Measurements from ENCODE around the gene CSPG4. TPM values are rescaled to one million over a fixed set of nuclear protein-coding genes. Genes with fewer than 3 reads are reported as not detected.

The CSPG4 gene
- total RNA-seq, 1 experiment from 2014 or later = 2.0 TPM

GRCh38 chr15:75714195-75714594 is 1.5 kb upstream of the CSPG4 start:
- Histone ChIP-seq H3K79me2 (ENCODE audit: insufficient read depth, low read length) (no peaks in the 10 kb centered on the region), H2BK15ac (ENCODE audit: low read depth, low read length) (no peak overlapping the region), H3K4me1 (ENCODE audit: insufficient read depth, low read length) (peaks cover 8% of the 10 kb centered on the region), H3K27ac (ENCODE audit: insufficient read length, low read depth, low read length) (no peak overlapping the region), H2BK12ac (ENCODE audit: insufficient read length, low read depth, low read length) (no peak overlapping the region), H3K9me3 (ENCODE audit: control insufficient read depth, low read depth, low read length) (no peaks in the 10 kb centered on the region), H3K79me1 (ENCODE audit: insufficient read depth, low read depth, low read length, poor library complexity, severe bottlenecking) (no peaks in the 10 kb centered on the region), H4K20me1 (ENCODE audit: control insufficient read depth, insufficient read depth, insufficient read length) (no peaks in the 10 kb centered on the region), H3K18ac (ENCODE audit: insufficient read length, low read depth, low read length) (no peak overlapping the region), H2BK20ac (ENCODE audit: low read depth, low read length, poor library complexity, severe bottlenecking) (no peak overlapping the region), H3K23ac (ENCODE audit: insufficient read length, low read depth, low read length) (no peak overlapping the region), H3K14ac (ENCODE audit: insufficient read depth, low read length) (no peak overlapping the region), H3K4me2 (ENCODE audit: insufficient read depth, insufficient read length, low read length) (no peak overlapping the region), H4K8ac (replicated peaks; ENCODE audit: insufficient read length, low read depth, low read length) (no peak overlapping the region), H4K5ac (ENCODE audit: insufficient read length, low read depth, low read length) (no peak overlapping the region), H4K91ac (ENCODE audit: insufficient read length, low read depth, low read length) (no peak overlapping the region), H2BK120ac (ENCODE audit: low read depth, low read length, poor library complexity, severe bottlenecking) (no peak overlapping the region), H2AK5ac (ENCODE audit: insufficient read length, low read length) (no peak overlapping the region), H3T11ph (ENCODE audit: low read length) (no peak overlapping the region), H2BK5ac (ENCODE audit: insufficient read length, low read length) (no peak overlapping the region), H3K9ac (ENCODE audit: extremely low read depth, insufficient read length, low read length) (no peak overlapping the region), H3K56ac (ENCODE audit: insufficient read length, low read depth, low read length) (no peak overlapping the region), H3K23me2 (ENCODE audit: insufficient read length, low read depth, low read length, poor library complexity, severe bottlenecking) (no peaks in the 10 kb centered on the region), H3K27me3 (ENCODE audit: insufficient read depth, low read length) (no peaks in the 10 kb centered on the region), H2AFZ (ENCODE audit: low read length) (no peak overlapping the region), H3K4ac (ENCODE audit: low read depth, low read length) (no peak overlapping the region)
- H3K4me3 Mint-ChIP-seq = no peak overlapping the region
- no peak overlapping the region for H3K27ac Mint-ChIP-seq
- peaks cover 38% of the 10 kb centered on the region for H3K27me3 Mint-ChIP-seq (ENCODE audit: low read depth)
- no peak for TF ChIP-seq CTCF (conservative IDR thresholded peaks at IDR 0.05)
- peaks cover 12 to 14% of the 10 kb centered on the region in 2 experiments for H3K4me1 Mint-ChIP-seq
- no CpG with 5 or more reads among the region's 3 CpGs for WGBS (ENCODE audit: extremely low coverage, insufficient read length, low lambda C conversion rate)
- no peak for DNase-seq
- H3K9me3 Mint-ChIP-seq = no peaks in the 10 kb centered on the region; a peak in 1 of 5 replicates
- no peaks in the 10 kb centered on the region for H3K36me3 Mint-ChIP-seq (ENCODE audit: insufficient read depth in 1 of 3, low read depth in 3 of 3)

All from H9 (cell line).